ENCODE results near the gene JMJD1C.
A peak's percentile ranks its signal among the peaks of the same experiment; 100 is the strongest.
"Not testable (repeated sequence)": the region's sequence is repeated elsewhere in the genome, so short reads cannot be mapped to it uniquely, and the experiment has no call there.

The JMJD1C gene

GRCh38 chr10:63171255-63171855 is 294.4 kb downstream of the JMJD1C start:
- no peak for DNase-seq (ENCODE audit: low spot score)

GRCh38 chr10:63169624-63170023 is 296.2 kb downstream of the JMJD1C start:
- DNase-seq (ENCODE audit: low spot score), result no peak

GRCh38 chr10:63168821-63169462 is 296.8 kb downstream of the JMJD1C start:
- DNase-seq (ENCODE audit: low spot score), result no peak

- DNase-seq (ENCODE audit: low spot score), result peak; percentile 85
Measured at GRCh38 chr10:63166742-63167258, 299.0 kb downstream of the JMJD1C start.

- DNase-seq (ENCODE audit: low spot score), result no peak
Measured at GRCh38 chr10:63165249-63165648, 300.5 kb downstream of the JMJD1C start.

- no peak for DNase-seq (ENCODE audit: low spot score)
Measured at GRCh38 chr10:63164166-63164623, 301.6 kb downstream of the JMJD1C start.

GRCh38 chr10:63161592-63161991 is 304.2 kb downstream of the JMJD1C start:
- no peak for DNase-seq (ENCODE audit: low spot score)

GRCh38 chr10:63157845-63158624 is 307.7 kb downstream of the JMJD1C start:
- peak; percentile 89 for DNase-seq (ENCODE audit: low spot score)

- no peak for DNase-seq (ENCODE audit: low spot score)
Measured at GRCh38 chr10:63156236-63156635, 309.5 kb downstream of the JMJD1C start.

- no peak for DNase-seq (ENCODE audit: low spot score)
Measured at GRCh38 chr10:63155388-63156020, 310.3 kb downstream of the JMJD1C start.

GRCh38 chr10:63154546-63155387 is 311.0 kb downstream of the JMJD1C start:
- no peak for DNase-seq (ENCODE audit: low spot score)

- DNase-seq (ENCODE audit: low spot score), result not testable (repeated sequence)
Measured at GRCh38 chr10:63153868-63154545, 311.8 kb downstream of the JMJD1C start.

GRCh38 chr10:63150745-63151144 is 315.0 kb downstream of the JMJD1C start:
- DNase-seq (ENCODE audit: low spot score), result no peak

GRCh38 chr10:63146503-63146902 is 319.3 kb downstream of the JMJD1C start:
- no peak for DNase-seq (ENCODE audit: low spot score)

GRCh38 chr10:63145782-63146181 is 320.0 kb downstream of the JMJD1C start:
- DNase-seq (ENCODE audit: low spot score), result no peak

- DNase-seq (ENCODE audit: low spot score), result no peak
Measured at GRCh38 chr10:63143987-63144386, 321.8 kb downstream of the JMJD1C start.

- DNase-seq (ENCODE audit: low spot score), result no peak
Measured at GRCh38 chr10:63142136-63142535, 323.6 kb downstream of the JMJD1C start.

- DNase-seq (ENCODE audit: low spot score), result no peak
Measured at GRCh38 chr10:63140077-63140476, 325.7 kb downstream of the JMJD1C start.

GRCh38 chr10:63137306-63137705 is 328.5 kb downstream of the JMJD1C start:
- no peak for DNase-seq (ENCODE audit: low spot score)

GRCh38 chr10:63133821-63134557 is 331.8 kb downstream of the JMJD1C start:
- no peak for DNase-seq (ENCODE audit: low spot score)
